Stimulated activated CD4-positive, alpha-beta T cell treated with anti-CD3 and anti-CD28 coated beads, Interleukin-12 subunit alpha, Interleukin-12 subunit beta, amount 100 ng/mL, for 48 hours (primary cell): ENCODE results near the gene IGSF5.
"Not testable (repeated sequence)": the region's sequence is repeated elsewhere in the genome, so short reads cannot be mapped to it uniquely, and the experiment has no call there.

Experiments
- DNase-seq, 3 donors: peaks; one replicate each; pipeline ENCODE4 v3.0.0-alpha.2; 2020; ENCODE audit warnings: low read depth in 2 of 3, low spot score in 1 of 3

IGSF5 gene

DNA sequence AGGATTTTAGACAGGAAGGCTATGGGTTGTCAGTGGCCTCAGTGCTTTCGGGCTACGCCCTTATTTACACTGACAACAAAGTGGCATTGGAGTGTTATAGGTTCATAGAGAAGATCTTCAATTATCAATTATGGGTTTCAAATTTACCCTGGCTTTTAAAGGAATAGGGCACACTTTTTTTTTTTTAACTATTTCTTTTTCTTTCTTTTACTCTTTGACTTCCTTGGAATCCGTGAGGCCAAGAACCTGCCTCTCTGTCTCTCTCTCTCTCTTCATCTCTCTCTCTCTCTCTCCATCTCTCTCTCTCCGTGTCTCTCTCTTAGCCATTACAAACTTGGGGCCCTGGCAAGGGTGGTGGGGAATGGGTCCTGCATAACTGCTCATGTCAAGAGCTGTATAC lies at the start of gene IGSF5:
Gene IGSF5, plus strand, starts transcription at position 301 of the 400 bp plus-strand sequence. CDS start 327 bp downstream, outside the sequence.
- not testable (repeated sequence) for DNase-seq

DNA sequence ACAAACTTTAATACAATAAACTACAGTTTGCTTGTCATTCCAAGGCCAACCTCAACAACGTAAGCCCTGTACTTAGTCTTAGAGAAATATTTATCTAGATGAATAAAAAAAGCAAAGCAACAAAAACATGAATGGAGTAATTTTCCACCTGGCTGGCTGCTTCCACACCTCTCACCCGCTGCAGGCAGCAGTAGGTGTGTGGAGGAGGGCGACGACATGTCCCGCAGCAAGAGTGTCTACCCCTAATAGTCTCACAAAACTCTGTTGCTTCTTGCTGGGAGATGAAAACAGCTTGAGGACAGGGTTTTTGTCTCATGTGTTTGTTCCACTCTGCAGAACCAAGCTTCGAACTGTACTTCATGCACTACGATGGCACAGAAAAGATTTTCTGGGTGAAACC lies 48.8 kb upstream of the IGSF5 start:
- DNase-seq, result no peak

DNA sequence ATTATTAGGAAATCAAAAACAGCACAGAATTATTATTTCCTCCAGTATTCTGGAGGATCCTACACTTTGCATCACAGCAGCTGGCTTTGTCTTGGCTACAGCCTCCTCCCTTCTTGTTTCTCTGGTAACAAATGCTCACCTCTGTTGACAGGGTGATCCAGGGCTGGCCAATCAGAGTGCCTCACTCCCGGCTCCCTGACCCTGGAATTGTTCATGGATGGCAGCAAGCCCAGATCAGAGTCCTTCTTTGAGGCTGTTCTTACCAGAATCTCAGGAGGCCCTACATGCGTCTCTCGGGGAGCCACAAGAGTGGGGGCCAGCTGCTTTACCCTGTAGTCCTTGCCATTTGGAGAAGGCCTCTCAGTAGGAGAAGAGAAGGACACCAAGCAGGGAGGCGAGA lies 48.4 kb upstream of the IGSF5 start:
- DNase-seq, result no peak

DNA sequence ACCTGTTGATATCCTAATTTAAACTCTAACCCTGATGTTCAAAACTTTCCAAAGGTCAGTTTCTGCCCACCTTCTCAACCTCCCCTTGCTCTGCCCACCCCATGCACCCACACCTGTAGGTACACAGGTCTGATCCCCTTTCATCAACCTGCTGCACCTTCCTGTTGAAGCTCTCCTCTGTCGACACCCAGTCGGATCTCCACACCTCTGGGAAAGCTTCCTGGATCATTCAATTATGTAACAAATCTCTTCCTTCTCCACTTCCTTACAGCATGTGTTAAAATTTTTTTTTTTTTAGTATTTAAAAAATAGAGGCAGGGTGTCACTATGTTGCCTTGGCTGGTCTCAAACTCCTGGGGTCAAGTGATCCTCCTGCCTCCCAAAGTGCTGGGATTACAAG lies 44.7 kb upstream of the IGSF5 start:
- no peak for DNase-seq

DNA sequence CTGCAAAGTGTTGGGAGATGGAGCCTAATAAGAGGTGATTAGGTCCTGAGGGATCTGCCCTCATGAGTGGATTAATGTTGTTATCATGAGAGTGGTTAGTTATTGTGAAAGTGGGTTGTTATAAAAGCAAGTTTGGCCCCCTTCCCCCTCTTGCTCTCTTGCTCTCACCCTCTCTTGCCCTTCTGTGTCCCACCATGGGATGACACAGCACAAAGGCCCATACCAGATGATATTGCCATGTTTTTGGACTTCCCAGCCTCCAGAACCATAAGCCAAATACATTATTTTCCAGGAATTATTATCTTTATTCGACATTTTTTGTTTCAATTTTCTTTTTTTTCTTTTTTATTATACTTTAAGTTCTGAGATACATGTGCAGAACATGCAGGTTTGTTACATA lies 41.4 kb upstream of the IGSF5 start:
- DNase-seq, result no peak

DNA sequence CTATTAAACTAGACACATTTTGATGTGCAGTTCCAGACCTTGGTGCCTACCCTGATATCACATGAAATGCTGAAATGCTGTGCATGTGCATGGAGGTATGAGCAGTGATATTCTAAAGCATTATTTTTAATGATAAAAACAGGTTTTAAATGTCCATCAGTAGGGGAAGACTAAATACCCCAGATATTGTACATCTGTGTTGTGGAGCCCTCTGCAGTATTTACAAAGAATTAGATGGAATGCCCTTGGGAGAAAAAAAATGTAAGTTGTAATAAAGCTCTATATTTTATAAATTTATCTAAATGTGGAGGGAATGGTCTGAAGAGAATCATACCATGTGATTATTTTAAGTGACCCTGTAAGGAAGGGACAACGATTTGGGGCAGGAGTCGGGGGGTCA lies 39.1 kb upstream of the IGSF5 start:
- DNase-seq, result no peak

DNA sequence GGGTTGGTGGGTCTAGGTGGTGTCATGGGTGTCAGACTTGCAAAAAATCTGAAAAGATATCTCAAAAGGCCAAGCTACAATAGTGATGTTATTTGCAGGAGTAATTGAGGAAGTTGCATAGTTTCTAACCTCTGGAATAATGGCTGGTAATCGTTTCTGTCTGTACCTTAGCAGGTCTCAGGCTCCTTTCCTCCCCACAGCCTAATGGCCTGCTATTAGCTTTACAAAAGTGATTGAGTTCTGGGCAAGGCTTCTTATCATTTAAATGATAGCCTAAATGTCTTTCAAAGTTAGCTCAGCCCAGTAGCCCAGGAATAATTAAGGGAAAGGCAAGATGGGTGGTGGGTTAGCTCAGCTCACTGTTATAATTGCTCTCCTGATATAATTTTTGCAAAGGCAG lies 37.7 kb upstream of the IGSF5 start:
- no peak for DNase-seq

DNA sequence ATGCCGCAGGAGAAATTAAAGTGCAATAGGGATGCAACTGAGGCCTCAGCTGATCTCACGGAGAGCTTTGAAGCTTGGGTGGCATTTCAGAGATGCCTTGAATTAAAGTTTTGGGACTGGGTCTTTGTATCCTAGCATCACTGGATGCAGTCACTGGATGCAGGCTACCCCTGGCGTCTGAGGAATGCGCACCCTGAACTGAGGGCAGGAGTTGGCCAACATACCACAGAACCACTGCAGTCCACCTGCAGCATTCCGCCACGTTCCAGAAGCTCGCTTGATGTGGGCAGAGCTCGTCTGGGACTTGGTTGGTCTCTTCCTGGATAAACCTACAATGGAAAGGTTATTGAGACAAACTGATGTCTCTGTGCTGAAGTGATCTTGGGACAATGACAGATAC lies 34.1 kb upstream of the IGSF5 start:
- no peak for DNase-seq

DNA sequence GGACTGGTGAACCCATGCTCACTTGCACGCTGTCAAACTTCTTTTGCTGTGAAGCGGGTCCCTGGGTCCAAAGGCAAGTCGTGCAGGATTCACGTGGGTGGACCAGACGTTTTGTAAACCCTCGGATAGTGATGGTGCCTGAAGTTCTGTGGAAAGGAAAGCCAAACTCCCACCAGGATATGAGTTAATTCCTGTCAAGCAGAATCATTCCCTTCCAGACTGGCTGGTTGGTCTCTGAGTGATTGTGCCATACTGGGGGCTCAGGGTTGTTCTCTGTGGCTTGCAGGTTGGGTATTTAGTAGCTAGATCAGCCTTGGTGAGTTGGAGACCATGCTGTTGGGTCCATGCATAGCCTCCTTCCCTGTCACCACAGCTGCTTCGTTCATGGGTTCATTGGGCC lies 32.7 kb upstream of the IGSF5 start:
- no peak for DNase-seq

DNA sequence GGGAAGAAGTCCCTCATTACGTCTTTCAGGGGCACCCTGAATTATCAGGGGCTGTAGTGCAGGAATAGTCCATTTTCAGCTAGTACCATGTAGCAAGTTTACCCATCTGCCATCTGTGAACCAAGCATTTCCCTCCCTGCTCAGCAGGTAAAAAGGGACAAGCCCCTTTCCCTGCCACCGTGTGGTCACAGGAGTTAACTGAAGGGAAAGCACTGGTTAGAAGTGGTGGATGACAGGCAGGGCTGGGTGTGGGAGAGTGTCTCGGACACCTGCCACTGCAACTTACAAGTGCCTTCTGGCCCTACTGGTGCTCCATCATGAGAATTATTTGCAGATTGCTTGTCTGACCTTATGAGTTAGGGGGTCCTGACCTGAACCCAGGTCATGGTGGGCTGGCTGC lies 32.0 kb upstream of the IGSF5 start:
- DNase-seq, result no peak

DNA sequence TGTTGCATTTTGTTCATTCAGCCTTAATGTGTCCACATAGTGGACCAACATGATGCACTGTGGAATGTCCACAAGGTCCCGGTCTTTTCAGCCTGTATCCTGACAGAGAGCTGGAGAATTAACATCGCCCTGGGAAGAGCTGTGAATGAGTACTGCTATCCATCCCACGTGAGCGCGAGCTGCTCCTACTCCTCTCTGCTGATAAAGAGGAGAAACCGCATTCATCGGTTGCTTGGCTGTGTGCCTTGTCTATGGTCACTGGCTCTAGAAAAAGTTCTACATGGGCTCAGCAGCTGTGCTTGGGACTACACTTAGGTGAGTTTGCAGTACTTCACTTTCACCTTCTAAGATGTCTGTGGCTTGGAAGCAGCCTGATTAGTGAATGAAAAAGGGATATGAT lies 31.1 kb upstream of the IGSF5 start:
- DNase-seq, result no peak

DNA sequence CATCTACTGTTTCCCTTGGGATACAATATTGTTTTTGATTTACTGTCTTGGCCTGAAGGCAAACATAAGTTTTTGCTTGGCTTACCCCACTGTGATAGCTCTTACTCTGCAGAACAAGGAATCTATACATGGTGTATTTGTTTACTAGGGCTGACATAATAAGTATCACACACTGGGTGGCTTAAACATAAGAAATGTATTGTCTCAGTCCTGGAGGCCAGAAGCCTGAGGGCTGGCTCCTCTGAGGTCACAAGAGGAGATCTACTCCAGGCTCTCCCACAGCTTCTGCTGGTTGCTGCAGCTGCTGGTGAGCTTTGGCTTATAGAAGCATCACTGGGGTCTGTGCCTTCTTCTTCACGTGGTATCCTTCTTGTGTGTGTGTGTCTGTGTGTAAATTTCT lies 30.7 kb upstream of the IGSF5 start:
- DNase-seq, result no peak

DNA sequence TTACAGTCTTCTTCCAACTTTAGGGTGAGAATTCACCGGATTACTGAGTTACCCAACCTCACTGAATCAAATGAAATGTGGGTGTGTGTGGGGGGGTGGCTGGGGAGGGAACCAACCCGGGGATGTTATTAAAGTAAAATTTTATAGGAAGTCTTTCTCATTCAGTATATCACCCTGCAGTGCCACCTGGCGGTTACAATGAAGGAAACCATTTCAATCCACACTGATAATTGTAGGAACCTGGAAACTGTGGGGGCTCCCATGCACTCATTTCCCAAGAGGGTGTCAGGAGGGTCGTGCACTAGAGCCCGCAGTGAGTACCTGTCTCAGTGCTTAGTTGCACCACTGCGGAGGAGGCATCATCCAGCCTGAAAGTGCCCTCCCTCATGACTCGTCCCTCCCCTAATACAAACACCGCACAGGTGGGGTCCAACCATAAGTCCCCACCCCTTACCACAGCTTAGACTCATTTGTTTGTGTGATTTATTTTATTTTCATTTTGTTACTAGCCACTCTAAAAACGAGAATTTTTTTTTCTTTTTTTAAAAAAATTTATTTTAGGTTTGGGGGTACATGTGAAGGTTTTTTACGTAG lies 29.1 kb upstream of the IGSF5 start:
- DNase-seq, result peak in 2 of 3 donors; percentile 27 to 30

DNA sequence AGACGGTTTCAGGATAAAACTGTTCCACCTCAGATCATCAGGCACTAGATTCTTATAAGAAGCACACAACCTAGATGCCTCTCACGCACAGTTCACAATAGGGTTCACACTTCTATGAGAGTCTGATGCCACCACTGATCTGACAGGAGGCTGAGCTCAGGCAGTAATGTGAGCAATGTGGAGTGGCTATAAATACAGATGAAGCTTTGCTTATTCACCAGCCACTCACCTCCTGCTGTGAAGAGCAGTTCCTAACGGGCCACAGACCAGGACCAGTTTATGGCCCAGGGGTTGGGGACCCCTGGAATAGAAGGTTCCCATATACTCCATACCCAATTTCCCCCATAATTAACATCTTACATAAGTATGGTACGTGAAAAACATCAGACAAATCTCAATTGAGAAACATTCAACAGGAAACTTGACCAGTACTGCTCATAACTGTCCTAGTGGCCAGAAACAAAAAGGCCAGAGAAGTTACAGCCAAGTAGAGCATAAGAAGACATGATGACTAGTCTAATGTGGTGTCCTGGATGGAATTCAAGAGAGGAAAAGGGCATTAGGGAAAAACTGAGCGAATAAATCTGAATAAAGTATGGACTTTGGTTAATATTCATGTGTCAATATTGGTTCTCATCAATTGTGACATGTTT lies 24.7 kb upstream of the IGSF5 start:
- DNase-seq, result no peak

DNA sequence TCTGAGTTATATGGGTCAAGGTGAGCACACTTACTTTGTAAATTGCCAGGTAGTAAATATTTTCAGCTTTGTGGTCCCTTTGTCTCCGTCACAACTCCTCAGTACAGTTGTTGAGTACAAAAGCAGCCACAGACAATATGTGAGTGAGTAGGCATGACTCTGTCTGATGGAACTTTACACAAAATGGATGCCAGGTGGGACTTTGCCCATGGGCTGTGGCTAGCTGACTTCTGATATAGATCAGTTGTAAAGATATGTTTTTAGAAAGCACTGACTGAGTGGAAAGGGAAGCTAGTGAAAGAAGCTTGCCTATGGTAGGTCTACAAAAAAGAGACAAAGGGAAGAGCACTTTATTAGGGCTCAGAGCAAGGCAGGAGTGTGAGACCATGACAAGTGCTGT lies 23.1 kb upstream of the IGSF5 start:
- DNase-seq, result no peak

DNA sequence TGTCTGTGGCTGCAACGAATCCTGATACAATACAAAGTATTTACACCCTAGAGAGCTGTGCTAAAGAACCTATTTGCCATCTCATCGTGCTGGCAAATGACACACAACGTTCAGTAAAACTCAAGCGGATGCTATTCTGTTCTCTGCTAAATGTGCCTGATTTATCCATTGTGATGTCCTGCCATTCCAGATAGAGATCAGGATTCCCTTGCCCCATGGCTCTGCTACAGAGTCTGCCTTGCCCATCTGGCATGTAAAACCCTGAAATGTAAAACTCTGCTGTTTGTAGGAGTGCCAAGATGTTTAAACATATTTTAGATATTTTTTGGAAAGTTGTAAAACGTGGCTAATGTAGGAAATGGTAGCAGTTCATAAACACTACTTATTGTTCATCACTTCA lies 20.0 kb upstream of the IGSF5 start:
- no peak for DNase-seq

DNA sequence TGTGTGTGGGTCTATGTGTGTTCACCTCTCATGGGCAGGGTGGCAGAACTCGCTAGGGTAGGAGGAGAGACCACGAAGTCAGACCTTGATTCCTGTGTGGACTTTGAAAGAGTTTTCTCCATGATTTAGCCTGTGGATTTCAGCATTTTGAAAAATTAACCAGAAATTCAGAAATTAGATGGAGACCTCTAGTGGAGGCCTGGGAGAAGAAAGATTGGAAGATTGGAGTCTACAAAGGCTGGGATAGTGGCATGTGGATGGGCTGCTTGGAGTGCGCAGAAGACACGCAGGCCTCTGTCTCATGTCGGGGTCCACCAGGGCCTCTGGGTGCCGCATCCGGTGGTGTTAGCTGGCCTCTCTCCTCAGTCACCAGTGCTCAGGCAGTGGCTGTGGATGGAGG lies 18.9 kb upstream of the IGSF5 start:
- DNase-seq, result no peak

DNA sequence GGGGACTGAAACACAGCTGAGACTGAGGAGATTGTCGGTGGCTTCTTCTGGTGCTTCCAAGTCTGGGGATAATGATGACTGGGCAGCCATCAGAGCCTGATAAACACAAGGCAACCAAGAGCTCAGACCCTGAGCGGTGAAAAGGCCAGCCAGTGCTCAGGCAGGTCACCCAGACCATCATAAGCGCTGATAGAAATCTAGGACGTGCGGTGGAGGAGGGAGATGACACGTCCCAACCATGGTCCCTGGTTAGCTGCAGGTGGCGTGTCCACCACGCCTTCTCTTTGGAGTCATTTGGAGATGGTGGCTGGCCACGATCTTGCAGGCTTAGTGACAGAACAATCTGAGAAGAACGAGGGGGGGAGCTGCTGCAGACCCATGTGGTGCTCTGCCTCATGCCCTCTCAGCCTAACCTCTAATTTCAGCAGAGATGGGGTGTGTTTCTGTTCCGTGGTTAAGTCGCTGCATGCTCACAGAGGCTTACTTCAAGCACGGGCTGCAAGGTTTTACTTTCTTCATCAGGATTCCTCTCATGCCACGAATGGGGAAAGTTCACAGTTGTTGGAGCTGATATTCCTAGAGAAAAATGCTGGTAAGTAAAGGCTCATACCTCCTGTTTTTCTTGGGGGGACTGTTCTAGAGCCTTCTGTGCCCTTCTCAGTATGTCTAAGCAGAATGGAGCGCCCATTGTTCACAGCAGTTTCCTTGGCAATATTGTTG lies 17.4 kb upstream of the IGSF5 start:
- DNase-seq, result no peak

DNA sequence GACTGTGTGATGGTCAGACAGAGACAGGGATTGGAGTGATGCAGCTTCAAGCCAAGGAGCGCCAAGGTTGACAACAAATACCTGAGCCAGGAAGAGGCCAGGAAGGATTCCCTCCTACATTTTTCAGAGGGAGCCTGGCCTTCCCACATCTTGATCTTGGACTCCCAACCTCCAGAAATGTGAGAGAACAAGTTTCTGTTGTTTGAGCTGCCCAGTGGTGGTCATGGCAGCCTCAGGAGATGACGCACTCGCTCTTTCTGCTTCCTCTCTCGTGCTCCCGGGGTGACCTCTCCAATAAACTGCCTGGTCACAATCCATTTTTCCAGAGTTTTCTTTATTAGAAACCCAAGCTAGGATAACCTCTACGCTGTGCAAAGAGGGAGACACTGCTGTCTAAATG lies 16.6 kb upstream of the IGSF5 start:
- DNase-seq, result no peak

DNA sequence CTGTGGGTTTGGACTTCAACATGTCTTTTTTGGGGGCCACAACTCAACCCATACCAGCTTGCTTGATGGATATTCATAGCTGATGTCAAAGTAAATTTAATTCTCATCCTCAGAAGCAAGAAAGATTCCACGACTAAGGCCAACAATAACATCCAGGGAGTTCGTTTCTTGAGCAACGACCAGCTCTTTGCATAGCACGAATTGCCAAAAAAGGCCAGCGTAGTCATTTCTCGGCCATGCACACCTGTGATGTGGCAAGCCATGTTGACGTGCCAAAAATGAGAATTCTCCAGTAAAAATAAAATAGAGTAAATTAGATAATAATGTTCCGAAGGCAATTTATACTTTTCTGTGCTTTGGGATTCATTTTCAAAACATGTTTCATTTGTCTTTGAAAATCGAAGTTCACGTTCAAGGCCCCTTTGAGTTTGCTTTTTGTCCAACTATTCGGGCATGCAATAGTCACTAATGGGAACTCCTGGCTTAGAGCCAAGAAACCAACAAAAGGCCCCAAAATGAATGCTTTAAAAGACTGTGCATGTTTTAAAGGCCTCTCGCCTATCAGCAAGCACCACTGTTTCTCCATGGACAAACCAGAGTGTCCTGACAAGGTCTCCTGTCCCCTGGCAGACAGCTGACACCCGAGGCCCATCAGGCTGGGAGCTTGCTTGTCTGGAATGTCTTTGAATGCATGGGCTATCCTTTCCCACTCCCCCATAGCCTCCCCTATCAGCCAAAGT lies 14.4 kb upstream of the IGSF5 start:
- no peak for DNase-seq

DNA sequence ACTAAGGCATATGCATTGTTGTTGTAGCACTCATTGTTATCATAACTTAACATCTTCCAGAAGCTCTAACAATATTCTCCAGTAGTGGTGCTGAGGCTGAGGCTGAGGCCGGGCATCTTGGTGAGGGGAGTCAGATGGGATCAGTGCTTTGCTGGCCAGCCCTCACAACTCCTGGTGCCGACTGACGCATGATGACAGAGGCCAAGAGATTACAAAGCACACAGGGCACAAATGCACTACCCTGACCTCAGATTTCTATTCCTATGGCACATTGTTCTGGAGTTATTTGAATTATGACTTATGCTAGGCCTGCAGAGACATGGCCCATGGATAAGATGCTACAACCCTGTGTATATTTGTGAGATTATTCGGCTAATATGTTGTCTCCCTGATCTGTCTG lies 8.3 kb upstream of the IGSF5 start:
- no peak for DNase-seq

DNA sequence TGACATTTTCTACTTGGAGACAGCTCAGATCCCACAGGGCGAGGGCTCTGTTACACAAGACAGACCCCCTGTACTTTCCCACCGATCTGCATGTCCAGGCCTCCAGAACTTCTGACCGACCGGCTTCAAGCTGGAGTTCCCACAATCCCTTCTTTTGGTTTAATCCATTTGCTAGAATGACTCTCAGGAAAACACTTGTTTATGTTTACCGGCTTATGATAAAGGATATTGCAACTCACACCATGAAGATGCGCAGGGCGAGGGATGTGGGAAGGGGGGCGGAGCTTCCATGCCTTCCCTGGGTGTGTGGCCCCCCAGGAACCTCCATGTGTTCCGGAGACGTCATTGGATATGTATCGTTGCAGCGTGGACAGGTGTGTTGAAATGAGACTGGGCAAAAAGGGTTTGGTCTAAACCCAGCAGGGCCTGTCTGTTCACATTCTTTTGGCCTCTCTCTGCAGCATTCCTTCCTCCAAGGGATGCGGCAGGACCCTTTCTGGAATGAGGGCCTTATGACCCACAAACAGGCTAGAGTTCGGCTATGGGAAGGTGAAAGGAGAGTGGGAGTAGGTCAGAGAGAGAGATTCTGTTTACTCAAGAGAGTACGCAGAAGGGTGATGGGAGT lies 7.5 kb upstream of the IGSF5 start:
- DNase-seq, result no peak
